ENCODE data around the gene TENT4A. TPM values are rescaled to one million over a fixed set of nuclear protein-coding genes. Genes with fewer than 3 reads are reported as not detected.

The TENT4A gene
- total and polyA plus RNA-seq, 2 of the 4 experiments (the other 2 are of a cell fraction) = 5.9 to 17.2 TPM

DNA sequence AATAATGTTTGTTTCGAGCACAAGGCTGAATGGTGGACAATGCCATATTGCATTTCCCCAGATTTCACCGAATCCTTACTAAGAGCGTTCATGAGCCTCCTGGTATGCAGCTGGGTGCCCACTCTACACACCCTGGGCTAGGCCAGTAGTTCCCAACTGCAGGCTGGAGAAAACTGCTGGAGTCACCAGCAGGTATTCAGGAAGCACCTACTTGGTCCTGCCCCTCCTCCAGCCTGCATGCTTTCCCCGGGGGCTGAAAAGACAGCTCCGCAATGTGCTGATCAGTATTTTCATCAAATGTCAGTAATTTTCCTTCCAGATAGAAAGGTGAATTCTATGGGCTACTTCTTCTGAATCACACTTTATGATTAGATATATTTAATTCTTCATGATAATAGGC lies 45.6 kb upstream of the TENT4A start:
- Histone ChIP-seq H4K91ac (ENCODE audit: insufficient read depth, low read depth, low read length) (no peak overlapping the region), H2AK9ac (replicated peaks; ENCODE audit: low read depth, low read length, poor library complexity) (no peak overlapping the region), H3K23ac (ENCODE audit: low read depth, low read length) (no peak overlapping the region), H3K27ac (ENCODE audit: insufficient read depth, low read length) (no peak overlapping the region), H2BK120ac (ENCODE audit: low read depth, low read length) (no peak overlapping the region), H3K4ac (ENCODE audit: low read depth, low read length) (no peak overlapping the region), H3K4me1 (ENCODE audit: control insufficient read depth, insufficient read depth, low read length) (no peaks in the 10 kb centered on the region), H3K14ac (replicated peaks; ENCODE audit: low read depth, low read length) (no peak overlapping the region), H2AFZ (replicated peaks; ENCODE audit: low read length, poor library complexity) (no peak overlapping the region), H2AK5ac (ENCODE audit: low read depth, low read length) (no peak overlapping the region), H3K9ac (ENCODE audit: low read depth, low read length) (no peak overlapping the region), H3K36me3 (ENCODE audit: control insufficient read depth, insufficient read depth, low read length) (peaks cover 13% of the 10 kb centered on the region), H3K56ac (ENCODE audit: extremely low read depth, insufficient read depth, low read length) (no peak overlapping the region), H3K9me3 (ENCODE audit: control insufficient read depth, insufficient read depth, low read length) (no peaks in the 10 kb centered on the region), H2BK15ac (ENCODE audit: low read depth, low read length) (no peak overlapping the region), H2BK5ac (ENCODE audit: low read depth, low read length, poor library complexity, severe bottlenecking) (no peak overlapping the region), H3K4me3 (ENCODE audit: insufficient read depth, low read depth, low read length) (no peak overlapping the region), H4K20me1 (ENCODE audit: insufficient read depth, low read length) (no peaks in the 10 kb centered on the region), H2BK20ac (ENCODE audit: low read depth, low read length) (no peak overlapping the region), H3K27me3 (ENCODE audit: control insufficient read depth, insufficient read depth, low read length) (no peaks in the 10 kb centered on the region), H4K8ac (ENCODE audit: low read depth in 2 of 2, low read length in 2 of 2) (no peak overlapping the region), H3K18ac (ENCODE audit: low read depth, low read length) (no peak overlapping the region), H3K4me2 (ENCODE audit: low read depth, low read length) (no peak overlapping the region), H4K5ac (ENCODE audit: low read depth, low read length) (no peak overlapping the region), H3K9me1 (ENCODE audit: insufficient read depth, low read length) (no peaks in the 10 kb centered on the region; the same call in 1 of the 2 replicates), H3K79me1 (ENCODE audit: low read depth in 1 of 2, low read length in 2 of 2) (no peaks in the 10 kb centered on the region)
- POLR2A ChIA-PET (ENCODE audit: unreplicated experiment) = no interaction called here
- TF ChIP-seq POLR2A (IDR thresholded peaks at IDR 0.05; ENCODE audit: low read depth, low read length) = no peak
- TF ChIP-seq CEBPB (IDR thresholded peaks at IDR 0.05; ENCODE audit: low read depth, low read length) = no peak
- no peak for TF ChIP-seq CHD1 (IDR thresholded peaks at IDR 0.05; ENCODE audit: low read depth, low read length)
- no peak for TF ChIP-seq RAD21 (IDR thresholded peaks at IDR 0.05; ENCODE audit: low read length)
- TF ChIP-seq, protein P1, sequence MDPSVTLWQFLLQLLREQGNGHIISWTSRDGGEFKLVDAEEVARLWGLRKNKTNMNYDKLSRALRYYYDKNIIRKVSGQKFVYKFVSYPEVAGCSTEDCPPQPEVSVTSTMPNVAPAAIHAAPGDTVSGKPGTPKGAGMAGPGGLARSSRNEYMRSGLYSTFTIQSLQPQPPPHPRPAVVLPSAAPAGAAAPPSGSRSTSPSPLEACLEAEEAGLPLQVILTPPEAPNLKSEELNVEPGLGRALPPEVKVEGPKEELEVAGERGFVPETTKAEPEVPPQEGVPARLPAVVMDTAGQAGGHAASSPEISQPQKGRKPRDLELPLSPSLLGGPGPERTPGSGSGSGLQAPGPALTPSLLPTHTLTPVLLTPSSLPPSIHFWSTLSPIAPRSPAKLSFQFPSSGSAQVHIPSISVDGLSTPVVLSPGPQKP (IDR thresholded peaks at IDR 0.05; ENCODE audit: borderline replicate concordance, low read depth, low read length) = no peak
- no peak for TF ChIP-seq MXI1 (IDR thresholded peaks at IDR 0.05; ENCODE audit: borderline replicate concordance, low read depth, low read length)
- no peak for TF ChIP-seq SMC3 (IDR thresholded peaks at IDR 0.05; ENCODE audit: low read depth, low read length)
- no peak for TF ChIP-seq BHLHE40 (IDR thresholded peaks at IDR 0.05; ENCODE audit: low read depth, low read length)
- no peak for TF ChIP-seq MAZ (IDR thresholded peaks at IDR 0.05; ENCODE audit: borderline replicate concordance, low read depth, low read length)
- TF ChIP-seq, protein P2, sequence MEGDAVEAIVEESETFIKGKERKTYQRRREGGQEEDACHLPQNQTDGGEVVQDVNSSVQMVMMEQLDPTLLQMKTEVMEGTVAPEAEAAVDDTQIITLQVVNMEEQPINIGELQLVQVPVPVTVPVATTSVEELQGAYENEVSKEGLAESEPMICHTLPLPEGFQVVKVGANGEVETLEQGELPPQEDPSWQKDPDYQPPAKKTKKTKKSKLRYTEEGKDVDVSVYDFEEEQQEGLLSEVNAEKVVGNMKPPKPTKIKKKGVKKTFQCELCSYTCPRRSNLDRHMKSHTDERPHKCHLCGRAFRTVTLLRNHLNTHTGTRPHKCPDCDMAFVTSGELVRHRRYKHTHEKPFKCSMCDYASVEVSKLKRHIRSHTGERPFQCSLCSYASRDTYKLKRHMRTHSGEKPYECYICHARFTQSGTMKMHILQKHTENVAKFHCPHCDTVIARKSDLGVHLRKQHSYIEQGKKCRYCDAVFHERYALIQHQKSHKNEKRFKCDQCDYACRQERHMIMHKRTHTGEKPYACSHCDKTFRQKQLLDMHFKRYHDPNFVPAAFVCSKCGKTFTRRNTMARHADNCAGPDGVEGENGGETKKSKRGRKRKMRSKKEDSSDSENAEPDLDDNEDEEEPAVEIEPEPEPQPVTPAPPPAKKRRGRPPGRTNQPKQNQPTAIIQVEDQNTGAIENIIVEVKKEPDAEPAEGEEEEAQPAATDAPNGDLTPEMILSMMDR (conservative IDR thresholded peaks at IDR 0.05; ENCODE audit: low read depth, low read length) = no peak
- no peak for TF ChIP-seq FOS (IDR thresholded peaks at IDR 0.05; ENCODE audit: low read depth, low read length)
- TF ChIP-seq, protein P3, sequence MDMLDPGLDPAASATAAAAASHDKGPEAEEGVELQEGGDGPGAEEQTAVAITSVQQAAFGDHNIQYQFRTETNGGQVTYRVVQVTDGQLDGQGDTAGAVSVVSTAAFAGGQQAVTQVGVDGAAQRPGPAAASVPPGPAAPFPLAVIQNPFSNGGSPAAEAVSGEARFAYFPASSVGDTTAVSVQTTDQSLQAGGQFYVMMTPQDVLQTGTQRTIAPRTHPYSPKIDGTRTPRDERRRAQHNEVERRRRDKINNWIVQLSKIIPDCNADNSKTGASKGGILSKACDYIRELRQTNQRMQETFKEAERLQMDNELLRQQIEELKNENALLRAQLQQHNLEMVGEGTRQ (IDR thresholded peaks at IDR 0.05; ENCODE audit: low read depth, low read length) = no peak
- TF ChIP-seq RFX5 (IDR thresholded peaks at IDR 0.05; ENCODE audit: low read depth, low read length) = no peak
- TF ChIP-seq RCOR1 (IDR thresholded peaks at IDR 0.05; ENCODE audit: insufficient replicate concordance, low read length) = no peak
- TF ChIP-seq MAFK (IDR thresholded peaks at IDR 0.05; ENCODE audit: low read depth, low read length) = no peak
- CTCF ChIA-PET = no interaction called here
- WGBS, 2 experiments (ENCODE audit: extremely low coverage in 2 of 2, insufficient read length in 1 of 2) = 100% methylated on average over 1 of the region's 5 CpGs; no CpG with 5 or more reads in 1 of the 2 experiments
- ATAC-seq (ENCODE audit: low read depth) (no peak), DNase-seq (no peak)
- in situ Hi-C loops (cut with MboI; ENCODE audit: low sequenced_read_pairs) = no loop called here
- dilution Hi-C loops (cut with HindIII; ENCODE audit: low sequenced_read_pairs, unreplicated experiment) = no loop called here
- intact Hi-C loops (cut with micrococcal nuclease) = no loop called here
- no TSS peak for BruUV-seq (replicated peaks)
